ENCODE results near the gene MSL3B.

MSL3B gene

DNA sequence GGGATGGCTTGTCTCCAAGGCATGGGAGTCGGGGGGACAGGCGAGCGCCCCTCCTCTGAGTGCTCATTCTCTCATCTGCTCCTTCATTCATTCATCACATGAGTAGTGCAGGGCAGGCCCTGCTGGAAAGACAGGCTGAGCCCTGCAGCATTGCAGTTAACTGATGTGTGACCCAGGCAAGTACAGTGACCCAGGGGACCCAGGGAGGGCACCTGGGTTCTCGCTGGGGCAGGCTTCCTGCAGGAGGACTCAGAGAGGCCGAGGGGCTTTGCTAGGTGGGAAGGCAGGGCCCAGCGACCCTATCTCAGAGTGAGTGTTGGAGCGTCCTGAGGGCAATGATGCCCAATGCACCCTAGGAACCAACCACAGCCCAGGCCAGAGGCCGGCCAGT lies 44.5 kb downstream of the MSL3B start:
- Histone ChIP-seq H3K79me2 (no peaks in the 10 kb centered on the region), H3K9me3 (ENCODE audit: control insufficient read depth, low read length) (no peaks in the 10 kb centered on the region), H3K4me1 (no peaks in the 10 kb centered on the region), H3K4me2 (ENCODE audit: low read length) (no peak overlapping the region), H3K9ac (no peak overlapping the region), H3K27me3 (ENCODE audit: control insufficient read depth, insufficient read depth, low read length) (no peaks in the 10 kb centered on the region), H3K27ac (no peak overlapping the region), H2AFZ (no peak overlapping the region), H3K36me3 (ENCODE audit: control insufficient read depth, insufficient read depth, low read length) (no peaks in the 10 kb centered on the region), H3K4me3 (ENCODE audit: low read depth, low read length) (no peak overlapping the region)
- TF ChIP-seq, protein P1, sequence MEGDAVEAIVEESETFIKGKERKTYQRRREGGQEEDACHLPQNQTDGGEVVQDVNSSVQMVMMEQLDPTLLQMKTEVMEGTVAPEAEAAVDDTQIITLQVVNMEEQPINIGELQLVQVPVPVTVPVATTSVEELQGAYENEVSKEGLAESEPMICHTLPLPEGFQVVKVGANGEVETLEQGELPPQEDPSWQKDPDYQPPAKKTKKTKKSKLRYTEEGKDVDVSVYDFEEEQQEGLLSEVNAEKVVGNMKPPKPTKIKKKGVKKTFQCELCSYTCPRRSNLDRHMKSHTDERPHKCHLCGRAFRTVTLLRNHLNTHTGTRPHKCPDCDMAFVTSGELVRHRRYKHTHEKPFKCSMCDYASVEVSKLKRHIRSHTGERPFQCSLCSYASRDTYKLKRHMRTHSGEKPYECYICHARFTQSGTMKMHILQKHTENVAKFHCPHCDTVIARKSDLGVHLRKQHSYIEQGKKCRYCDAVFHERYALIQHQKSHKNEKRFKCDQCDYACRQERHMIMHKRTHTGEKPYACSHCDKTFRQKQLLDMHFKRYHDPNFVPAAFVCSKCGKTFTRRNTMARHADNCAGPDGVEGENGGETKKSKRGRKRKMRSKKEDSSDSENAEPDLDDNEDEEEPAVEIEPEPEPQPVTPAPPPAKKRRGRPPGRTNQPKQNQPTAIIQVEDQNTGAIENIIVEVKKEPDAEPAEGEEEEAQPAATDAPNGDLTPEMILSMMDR (IDR thresholded peaks at IDR 0.05), result no peak

DNA sequence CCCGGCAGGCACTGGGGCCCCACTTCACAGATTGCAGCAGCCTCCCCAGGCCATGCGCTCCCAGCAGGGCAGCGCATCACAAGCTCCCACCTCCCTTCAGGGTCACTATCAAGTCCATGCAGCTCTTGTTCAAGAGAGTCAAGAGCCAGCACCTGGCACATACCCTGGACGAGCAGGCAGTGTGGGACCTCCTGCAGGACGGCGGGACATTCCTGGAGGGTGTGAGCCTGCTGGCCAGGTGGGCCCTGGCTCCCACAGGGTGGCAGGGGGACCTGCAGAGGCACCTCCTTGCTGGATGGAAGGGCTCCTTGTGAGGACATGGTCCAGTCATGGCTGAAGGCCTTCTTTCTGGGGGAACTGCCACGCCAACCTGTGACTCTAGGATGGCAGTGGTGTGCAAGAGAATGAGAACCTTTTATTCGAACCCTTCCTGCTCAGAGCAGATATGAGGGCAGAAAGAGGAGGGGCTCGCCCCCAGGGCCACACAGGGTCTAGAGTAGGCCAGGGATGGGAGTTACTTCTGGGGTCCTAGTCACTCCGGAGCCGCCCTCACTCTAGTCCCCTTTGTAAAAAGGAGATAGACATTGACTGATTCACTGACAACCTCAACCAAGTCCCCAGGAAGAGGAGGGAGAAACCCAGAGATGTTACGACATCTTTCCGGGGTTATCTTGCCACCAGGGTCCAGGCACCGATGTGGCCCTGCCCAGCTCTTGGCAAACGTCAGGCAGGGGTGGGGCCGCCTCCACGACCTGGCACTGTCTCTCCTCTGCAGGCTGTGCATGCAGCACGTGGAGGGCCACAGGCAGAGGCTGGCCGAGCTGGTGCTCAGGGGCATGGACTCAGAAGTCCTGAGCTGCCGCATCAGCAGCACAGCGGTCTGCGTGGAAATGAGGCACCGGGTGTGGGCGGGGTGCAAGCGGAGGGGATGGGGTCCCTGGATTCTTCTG lies 45.1 kb downstream of the MSL3B start:
- TF ChIP-seq, protein P1 (IDR thresholded peaks at IDR 0.05), result no peak
- Histone ChIP-seq H3K27ac (no peak overlapping the region), H3K4me1 (no peaks in the 10 kb centered on the region), H3K4me2 (ENCODE audit: low read length) (no peak overlapping the region), H3K27me3 (ENCODE audit: control insufficient read depth, insufficient read depth, low read length) (no peaks in the 10 kb centered on the region), H3K79me2 (no peaks in the 10 kb centered on the region), H3K36me3 (ENCODE audit: control insufficient read depth, insufficient read depth, low read length) (no peaks in the 10 kb centered on the region), H3K9me3 (ENCODE audit: control insufficient read depth, low read length) (no peaks in the 10 kb centered on the region), H3K9ac (no peak overlapping the region), H3K4me3 (ENCODE audit: low read depth, low read length) (no peak overlapping the region), H2AFZ (no peak overlapping the region)

DNA sequence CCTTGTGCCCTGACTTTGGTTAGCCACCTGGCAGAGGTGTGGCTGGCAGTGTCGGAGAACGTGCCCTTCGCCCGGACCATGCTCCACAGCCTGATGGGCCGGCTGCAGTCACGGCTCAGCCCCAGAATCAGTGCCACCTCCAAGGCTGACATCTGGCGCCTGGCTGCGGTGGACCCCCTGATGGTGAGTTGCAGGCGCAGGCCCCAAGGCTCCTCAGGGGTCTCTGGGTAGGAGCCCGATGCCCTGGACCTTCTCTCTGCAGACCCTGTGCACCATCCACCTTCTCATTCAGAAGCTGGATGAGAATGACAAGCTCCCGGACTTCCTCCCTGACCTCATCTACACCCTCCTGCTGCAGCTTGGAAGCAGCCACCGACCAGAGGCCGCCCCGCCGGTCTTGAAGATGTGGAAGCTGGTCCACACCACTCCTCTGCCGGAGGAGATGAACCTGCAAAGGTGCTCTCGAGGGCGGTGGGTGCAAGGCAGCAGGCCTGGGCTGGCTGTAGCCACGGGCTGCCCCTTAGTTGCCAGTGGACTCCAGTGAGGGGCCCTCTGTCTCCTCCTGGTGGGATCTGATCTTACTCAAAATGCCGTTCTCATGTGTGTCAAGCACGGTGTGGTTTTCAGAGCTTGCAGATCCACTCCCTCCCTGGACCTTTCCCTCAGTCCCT lies 46.0 kb downstream of the MSL3B start:
- no peak overlapping the region for H3K9ac ChIP-seq
- no peaks in the 10 kb centered on the region for H3K27me3 ChIP-seq (ENCODE audit: control insufficient read depth, insufficient read depth, low read length)
- H3K79me2 ChIP-seq, result no peaks in the 10 kb centered on the region
- TF ChIP-seq, protein P1 (IDR thresholded peaks at IDR 0.05), result no peak
- no peak overlapping the region for H3K4me3 ChIP-seq (ENCODE audit: low read depth, low read length)
- no peaks in the 10 kb centered on the region for H3K4me1 ChIP-seq
- no peak overlapping the region for H3K27ac ChIP-seq
- H3K9me3 ChIP-seq (ENCODE audit: control insufficient read depth, low read length), result no peaks in the 10 kb centered on the region
- no peak overlapping the region for H2AFZ ChIP-seq
- H3K4me2 ChIP-seq (ENCODE audit: low read length), result no peak overlapping the region
- no peaks in the 10 kb centered on the region for H3K36me3 ChIP-seq (ENCODE audit: control insufficient read depth, insufficient read depth, low read length)

DNA sequence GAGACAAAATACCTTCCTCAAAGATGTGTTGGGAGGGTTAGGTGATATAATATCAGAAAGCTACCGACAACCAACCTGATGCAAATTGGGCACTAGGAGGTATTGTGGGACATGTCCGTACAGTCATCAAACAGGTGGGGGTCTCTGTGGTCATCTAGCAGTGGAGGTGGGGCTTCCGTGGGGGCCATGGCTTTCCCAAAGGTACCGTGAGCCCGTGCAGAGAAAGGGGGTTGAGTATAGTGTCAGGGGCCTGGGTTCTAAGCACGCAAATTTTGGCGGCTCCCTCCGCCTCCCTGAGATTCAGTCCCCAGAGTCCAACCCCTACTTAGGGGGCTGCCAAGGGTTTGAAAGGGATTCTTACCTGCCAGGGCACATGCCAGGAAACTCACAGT lies 46.5 kb downstream of the MSL3B start:
- H3K27me3 ChIP-seq (ENCODE audit: control insufficient read depth, insufficient read depth, low read length), result no peaks in the 10 kb centered on the region
- H3K4me2 ChIP-seq (ENCODE audit: low read length), result no peak overlapping the region
- no peaks in the 10 kb centered on the region for H3K9me3 ChIP-seq (ENCODE audit: control insufficient read depth, low read length)
- no peaks in the 10 kb centered on the region for H3K79me2 ChIP-seq
- H2AFZ ChIP-seq, result no peak overlapping the region
- H3K36me3 ChIP-seq (ENCODE audit: control insufficient read depth, insufficient read depth, low read length), result no peaks in the 10 kb centered on the region
- H3K9ac ChIP-seq, result no peak overlapping the region
- H3K27ac ChIP-seq, result no peak overlapping the region
- no peaks in the 10 kb centered on the region for H3K4me1 ChIP-seq
- TF ChIP-seq, protein P1 (IDR thresholded peaks at IDR 0.05), result no peak
- no peak overlapping the region for H3K4me3 ChIP-seq (ENCODE audit: low read depth, low read length)

Measured in parathyroid adenoma (tissue), 2 donors.